Spleen (tissue), 7 donors: ENCODE data around the gene ZNF335.

Experiments used
- CTCF ChIP-seq, 11 experiments: fragments of 200-600 bp in 7 of 11; fragments of 450-650 bp in 4 of 11; sonication (generic) in 4 of 11; IDR thresholded peaks in 8 of 11; conservative IDR thresholded peaks in 3 of 11; 1 replicate in 7 of 11; 2 replicates in 4 of 11; pipeline versions ENCODE4 v1.4.0 to v1.8.0; 2016 to 2021; ENCODE audit warnings: antibody characterized with exemption in 11 of 11, inconsistent platforms in 4 of 11, mild to moderate bottlenecking in 1 of 11
- POLR2A ChIP-seq, 3 donors: fragments of 450-650 bp; IDR thresholded peaks; one replicate each; pipeline ENCODE4 v1.5.1; 2017; ENCODE audit warnings: antibody characterized with exemption in 3 of 3, mild to moderate bottlenecking in 1 of 3
- POLR2AphosphoS5 ChIP-seq, 3 donors: sonication (generic); formaldehyde crosslinking; IDR thresholded peaks; one replicate each; pipeline ENCODE4 v1.5.1; 2017; ENCODE audit warnings: antibody characterized with exemption in 3 of 3
- donor health status: DM: no; HTN: no; CAD: no; lungs with moderate emphysema.
- donor health status: DM: no; HTN: no; CAD: no.
- donor health status: DM: no; HTN: no; CAD: no.

- TF ChIP-seq CTCF (IDR thresholded peaks at IDR 0.05 in 8 of 11, conservative IDR thresholded peaks at IDR 0.05 in 3 of 11) (no peak), POLR2A (IDR thresholded peaks at IDR 0.05) (no peak), POLR2AphosphoS5 (IDR thresholded peaks at IDR 0.05) (no peak)
Measured at GRCh38 chr20:46002008-46002407, 30.0 kb upstream of the ZNF335 start.
